ENCODE data around the gene PDE5A.
A peak's percentile ranks its signal among the peaks of the same experiment; 100 is the strongest.

PDE5A gene

DNA sequence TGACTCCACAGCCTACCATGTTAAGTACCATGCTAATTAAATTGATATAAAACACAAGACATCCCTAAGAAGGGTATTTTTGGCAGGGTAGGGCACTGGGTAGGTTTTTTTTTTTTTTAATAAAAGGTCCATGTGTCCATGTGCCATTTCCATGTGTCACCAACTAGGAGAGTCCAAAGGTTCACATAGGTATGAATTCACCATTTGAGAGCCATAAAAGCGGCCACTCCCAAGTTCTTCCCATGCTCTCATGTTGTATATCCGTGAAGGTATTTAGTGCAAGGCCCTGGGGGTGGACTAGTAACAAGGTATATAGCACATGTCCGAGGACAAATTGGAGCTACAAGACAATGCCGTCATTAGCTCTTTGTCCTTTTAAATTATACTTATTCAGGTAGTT, 107.3 kb downstream of the PDE5A start:
- DNase-seq (ENCODE audit: low spot score), result no peak

DNA sequence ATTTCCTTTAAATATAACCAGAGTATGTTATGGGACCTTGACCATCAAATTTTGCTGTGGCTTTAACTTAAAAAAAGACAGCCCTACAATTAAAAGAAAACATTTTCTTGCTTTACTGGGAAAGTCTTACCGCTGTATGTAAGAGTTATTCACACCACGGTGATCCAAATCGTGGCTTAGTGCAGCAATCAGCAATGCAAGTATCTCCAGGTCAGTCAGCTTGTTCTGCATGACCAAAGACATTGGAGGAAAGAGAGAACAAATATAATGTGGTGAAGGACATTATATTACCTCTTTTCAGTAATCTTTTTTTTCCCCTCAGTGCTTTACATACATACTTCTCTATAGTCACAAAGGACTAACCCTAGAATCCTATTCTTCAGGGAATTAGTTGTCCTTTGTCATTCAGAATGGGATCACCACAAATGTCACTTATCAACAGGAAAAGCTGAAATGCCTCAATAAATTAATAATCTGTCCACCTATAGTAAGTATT, 109.6 kb downstream of the PDE5A start:
- DNase-seq (ENCODE audit: low spot score), result no peak

DNA sequence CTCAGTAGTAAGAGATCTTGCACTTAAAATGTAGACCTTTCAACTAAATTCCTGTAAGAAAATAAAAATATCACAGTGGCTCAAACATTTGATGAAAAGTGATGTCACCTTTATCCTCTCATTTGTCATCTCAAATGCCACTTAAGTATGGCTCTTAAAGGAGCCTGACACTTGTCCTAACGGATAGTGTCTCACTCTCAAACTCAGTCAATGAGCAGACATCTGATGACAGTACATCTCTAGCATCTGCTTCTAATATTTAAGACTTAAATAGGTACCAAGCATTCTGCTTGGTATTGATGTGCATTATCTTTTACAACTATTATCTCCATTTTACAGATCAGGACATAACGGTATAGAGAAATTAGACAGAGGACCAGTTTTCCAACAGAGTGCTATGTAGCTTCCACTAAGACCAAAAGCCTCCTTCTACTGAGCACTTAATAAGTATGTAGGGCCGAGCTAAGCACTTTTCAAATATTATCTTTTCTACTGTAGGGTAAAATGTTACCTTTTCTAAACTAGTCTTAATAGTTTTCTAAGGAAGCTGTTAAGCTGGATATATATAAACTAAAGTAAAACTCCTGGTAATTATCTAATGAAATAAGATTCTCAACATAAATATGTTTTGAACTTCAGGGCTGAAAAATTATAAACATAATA, 110.2 kb downstream of the PDE5A start:
- DNase-seq (ENCODE audit: low spot score), result no peak

DNA sequence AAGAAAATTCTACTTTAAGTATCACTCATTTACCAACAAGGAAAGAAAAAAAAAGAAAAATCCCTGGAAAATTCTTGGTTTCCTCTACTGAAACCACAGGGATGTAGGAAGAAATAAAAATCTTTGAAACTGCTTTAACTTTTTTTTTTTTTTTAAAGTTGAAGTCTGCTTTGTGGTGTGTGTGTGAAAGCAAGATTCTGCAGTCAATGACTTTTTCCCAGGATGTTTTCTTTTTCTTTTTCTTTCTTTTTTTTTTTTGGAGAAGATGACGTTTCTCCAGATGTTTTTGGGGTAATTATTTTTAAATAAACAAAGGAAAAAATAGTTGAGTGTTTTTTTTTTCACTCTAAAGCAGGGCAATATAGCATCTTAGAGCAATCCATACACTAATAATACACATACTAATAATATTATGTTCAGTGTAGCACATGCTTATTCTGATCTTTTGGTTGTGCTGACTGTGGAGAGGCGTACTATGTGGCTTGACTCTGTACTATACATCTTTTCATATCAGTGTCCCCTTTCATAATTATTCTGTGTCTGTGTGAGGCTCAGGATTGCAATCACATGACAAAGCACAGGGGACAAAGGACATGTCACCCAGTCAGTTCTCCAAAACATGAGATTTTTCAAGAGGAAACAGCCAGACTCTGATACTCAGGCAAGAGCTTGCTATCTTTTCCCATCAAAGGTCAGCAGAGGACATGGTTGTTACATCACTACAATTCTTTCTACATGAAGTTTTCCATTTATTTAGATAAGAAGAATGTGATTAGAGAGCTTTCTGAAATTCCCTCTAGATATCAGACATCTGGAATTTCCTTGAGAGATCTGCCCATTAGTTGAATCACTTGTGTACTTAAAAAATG, 111.0 kb downstream of the PDE5A start:
- DNase-seq (ENCODE audit: low spot score), result no peak

DNA sequence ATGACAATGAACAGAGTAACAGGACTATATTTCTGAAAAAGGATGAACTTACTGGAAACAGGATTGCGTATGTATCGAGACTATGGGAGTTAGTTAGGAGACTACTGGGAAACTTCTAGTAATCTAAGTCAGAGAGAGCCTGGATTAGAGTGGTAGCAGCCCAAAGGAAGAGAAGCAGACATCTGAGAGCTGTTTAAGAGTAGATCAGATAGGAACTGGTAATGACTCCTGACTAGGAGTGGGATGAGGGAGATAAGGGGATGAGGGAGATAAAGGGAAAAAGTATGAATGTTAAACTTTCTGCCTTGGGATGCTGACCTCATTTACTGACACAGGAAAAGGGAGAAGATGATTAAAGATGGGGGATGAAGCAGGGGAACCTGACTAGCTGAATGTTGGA, 116.2 kb downstream of the PDE5A start:
- no peak for DNase-seq (ENCODE audit: low spot score)

DNA sequence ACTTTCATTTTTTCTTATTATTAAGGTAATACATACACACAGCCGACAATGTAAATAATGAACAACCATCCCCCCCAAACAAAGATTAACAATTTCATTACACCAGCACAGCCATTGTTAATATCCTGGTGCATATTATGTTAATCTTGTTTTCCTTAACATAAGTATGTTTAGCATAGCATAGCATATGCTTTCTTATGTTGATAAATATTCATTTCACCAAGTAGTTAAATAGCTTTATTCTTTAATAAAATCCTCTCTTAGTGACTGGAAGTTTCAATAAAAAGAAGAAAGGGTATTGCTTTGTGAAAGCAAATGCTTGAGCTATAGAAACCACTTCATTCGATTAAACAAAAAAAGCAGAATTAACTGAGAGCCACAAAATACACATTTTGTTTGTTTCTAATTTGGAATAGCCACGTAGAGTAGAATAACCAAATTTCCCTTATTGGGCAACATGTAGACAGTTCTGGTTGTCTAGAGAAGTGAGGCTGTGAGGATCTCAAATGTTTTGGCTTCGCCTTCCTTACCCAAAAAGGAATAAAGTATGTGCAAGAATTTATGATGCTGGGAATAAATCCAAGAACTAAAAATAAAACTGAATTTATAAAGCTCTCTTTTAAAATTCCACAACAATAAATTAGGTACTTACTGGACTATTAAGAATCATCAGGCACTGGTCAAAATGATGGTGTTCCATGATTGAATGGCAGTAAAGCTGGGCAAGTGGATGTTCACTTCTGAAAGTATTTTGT, 118.0 kb downstream of the PDE5A start:
- no peak for DNase-seq (ENCODE audit: low spot score)

DNA sequence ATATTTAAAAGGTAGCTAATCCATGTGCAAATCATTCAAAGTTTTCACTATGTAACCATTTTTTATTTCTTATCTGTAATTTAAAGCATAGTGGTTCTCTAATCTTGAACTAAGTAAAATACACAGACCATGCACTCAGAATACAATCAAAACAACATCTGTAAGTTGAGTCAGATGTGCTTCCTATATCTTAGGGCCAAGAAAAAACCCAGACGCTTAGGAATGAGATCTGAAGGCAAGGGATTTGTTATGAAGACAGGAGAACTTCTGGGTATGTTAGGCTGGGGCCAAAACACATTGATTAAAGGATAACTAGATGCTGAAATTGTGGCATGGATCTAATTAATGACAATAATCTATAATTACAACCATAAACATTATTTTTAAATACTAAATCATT, 120.3 kb downstream of the PDE5A start:
- no peak for DNase-seq (ENCODE audit: low spot score)

DNA sequence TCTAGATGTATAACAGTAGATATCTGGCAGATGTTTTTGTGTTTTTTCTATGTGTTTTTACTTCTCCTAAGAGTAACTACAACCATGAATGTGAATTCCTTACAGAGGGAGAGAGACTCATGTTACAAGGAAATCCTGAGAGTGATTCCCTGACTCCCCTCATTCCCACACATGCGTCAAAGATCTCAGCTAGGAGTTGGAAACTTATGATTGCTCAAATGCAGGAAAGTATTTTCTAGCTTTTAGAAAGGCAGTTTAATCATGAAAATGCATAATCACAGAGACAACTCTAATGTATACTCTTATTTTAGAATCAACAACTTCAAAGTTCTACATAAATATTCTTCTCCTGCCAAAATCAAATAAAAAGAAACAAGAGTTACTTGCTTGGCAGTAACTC, 121.8 kb downstream of the PDE5A start:
- DNase-seq (ENCODE audit: low spot score), result no peak

DNA sequence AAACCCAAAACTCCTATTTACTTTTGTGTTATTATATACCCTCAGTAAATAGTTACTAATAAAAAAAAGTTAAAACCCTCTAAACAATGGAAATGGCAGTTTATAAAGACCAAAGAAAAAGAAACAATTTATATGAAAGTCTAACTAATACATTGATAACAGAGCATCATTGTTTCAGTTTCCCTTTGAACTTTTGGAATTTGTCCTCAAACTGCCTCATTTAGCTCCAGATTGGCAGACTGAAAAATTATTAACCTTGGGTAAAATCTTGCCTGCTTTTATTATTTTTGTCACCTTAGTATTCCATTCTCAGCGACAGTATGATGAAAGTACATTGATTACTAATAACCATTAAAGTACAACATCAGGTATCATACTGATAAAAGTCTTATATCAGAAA, 124.0 kb downstream of the PDE5A start:
- no peak for DNase-seq (ENCODE audit: low spot score)

DNA sequence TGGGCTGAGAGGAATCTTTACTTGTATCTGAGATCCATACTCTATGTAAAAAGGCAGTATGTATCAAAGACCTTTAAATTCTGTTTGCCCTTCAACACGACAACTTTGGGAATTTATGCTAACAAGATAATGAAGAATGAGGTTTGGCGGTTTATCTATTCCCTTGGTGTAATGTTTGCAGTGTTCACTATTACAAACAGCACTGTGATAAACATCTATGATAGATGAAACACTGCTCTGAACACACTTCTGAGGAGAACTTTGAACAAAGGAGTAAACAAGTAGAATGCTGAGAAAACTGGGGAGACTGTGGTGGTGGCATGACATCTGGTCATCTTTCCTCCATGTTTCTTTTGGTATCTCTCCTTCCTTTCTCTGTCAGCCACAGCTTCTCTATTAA, 126.9 kb downstream of the PDE5A start:
- no peak for DNase-seq (ENCODE audit: low spot score)

DNA sequence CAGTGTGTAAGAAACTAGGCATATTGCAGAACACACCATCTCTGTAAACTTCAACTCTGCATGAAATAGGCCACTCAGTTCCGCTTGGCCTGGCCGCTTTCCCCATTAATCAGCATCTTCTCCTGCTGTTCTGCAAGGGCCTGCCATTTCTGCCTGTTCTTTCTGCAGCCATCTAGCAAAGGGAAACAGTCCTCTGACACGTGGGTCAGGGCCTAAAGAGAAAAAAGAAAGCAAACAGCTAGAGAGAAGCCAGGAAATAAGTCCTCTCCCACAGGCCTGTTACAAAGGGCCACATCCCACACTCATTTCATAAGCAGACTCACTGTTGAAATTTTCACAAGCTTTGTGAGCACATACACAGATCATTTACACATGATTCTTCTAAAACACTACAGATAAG, 130.1 kb downstream of the PDE5A start:
- DNase-seq (ENCODE audit: low spot score), result no peak

DNA sequence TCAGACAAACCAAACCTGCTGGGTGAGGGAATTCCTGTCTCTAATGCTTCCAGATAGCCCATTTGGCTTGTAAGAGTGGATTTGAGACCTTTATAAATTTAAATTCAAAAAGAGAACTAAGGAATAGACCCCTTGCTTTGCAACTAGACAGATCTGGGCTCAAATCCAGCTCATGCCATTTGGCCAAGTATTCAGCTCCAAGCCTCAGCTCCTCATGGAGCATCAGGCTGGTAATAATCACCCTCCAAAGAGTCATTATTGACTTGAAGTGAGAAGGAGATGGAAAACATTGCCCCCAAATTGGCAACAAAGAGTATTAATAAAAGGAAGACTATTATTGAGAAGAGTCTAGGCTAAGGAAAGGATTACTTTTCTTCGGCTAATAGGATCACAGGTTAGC, 134.7 kb downstream of the PDE5A start:
- DNase-seq (ENCODE audit: low spot score), result no peak

DNA sequence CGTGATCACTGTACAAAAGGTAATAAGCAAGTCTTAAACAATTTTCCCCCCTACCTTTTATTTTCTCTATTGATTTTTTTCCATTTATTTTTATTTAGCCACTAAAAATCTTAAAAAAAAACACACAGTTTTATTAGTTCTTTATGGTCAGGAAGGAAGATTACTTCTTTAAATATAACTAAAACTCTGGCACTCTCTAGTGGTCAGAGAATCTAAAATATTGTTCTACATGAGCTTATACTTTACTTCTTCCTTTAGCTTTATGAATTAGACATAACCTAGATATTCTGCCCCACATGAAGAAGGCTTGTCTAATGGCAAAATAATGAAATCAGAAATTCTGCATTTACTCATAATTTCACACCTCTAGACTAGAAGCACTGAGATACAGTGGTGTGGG, 135.2 kb downstream of the PDE5A start:
- peak; percentile 39 for DNase-seq (ENCODE audit: low spot score)

DNA sequence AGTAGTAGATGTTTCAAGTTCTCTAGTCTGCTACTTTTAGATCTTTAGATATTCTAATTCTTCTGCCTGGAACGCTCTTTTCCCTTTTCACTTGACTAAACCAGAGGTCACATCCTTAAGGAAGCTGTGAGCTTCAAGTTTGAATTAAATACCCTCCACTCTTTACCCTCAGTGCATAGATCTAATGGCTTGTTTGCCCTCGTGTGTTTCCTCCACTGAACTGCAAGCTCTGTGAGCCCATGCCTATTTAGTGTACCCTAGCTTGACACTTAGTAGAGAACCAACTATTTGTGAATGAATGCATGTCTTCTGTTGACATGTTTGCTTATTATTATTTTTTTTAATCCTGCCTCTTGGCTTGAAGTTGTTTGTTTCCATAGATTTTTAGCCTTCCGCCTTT, 138.3 kb downstream of the PDE5A start:
- peak; percentile 56 for DNase-seq (ENCODE audit: low spot score)

DNA sequence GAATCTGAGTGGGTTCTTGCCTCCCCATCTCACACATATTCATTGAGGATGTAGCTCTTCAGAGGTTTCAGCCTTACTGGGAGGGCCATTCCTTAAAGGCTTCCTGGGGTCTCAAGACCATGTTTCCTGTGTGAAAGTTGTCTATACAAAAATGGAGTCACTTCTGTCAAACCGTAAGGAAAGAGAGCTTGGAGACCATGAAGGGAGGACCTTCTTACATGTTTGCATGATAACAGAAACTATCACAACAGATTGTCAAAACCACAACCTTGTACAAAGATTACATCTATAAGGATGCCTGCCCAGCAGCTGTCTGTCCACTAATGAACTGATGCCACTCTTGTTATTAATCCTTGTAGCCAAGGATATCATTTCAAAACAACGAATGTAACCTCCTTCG, 139.3 kb downstream of the PDE5A start:
- DNase-seq (ENCODE audit: low spot score), result no peak

DNA sequence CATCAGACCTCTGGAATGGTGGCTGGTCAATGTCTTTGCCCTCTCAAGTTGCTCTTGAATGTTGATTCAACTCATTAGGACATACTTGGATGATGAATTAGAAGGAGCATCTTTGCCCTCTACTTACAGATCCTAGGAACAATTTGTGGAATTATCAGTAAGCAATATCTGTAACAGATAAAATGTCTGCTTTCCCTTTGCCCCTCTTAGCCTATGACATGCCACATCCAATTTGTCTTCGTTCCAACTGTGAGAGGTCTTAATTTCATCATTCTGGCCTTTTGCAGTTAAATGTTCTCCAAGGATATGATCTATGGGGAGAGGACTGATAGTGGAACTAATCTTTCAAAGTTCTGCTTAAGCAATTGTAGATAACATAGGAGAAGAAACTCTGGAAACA, 148.3 kb downstream of the PDE5A start:
- DNase-seq (ENCODE audit: low spot score), result no peak

DNA sequence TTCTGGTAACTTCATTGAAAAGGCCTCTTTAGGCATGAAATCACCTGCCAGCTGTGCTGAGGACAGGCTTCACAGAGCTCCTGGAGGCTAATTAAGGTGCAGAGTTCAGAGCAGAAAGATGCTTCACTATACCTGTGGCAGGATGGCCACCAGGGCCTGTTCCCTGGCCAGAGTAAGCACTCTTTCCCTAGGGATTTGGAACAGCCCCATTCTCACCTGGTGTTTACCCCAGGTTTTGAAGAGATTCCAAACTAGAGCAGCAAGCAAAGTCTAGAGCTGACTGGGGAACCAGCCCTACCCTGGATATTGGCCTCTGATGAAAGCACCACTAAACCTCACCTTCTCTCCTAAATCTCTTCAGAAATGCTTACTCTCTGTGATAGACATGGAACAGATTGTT, 148.8 kb downstream of the PDE5A start:
- DNase-seq (ENCODE audit: low spot score), result no peak

DNA sequence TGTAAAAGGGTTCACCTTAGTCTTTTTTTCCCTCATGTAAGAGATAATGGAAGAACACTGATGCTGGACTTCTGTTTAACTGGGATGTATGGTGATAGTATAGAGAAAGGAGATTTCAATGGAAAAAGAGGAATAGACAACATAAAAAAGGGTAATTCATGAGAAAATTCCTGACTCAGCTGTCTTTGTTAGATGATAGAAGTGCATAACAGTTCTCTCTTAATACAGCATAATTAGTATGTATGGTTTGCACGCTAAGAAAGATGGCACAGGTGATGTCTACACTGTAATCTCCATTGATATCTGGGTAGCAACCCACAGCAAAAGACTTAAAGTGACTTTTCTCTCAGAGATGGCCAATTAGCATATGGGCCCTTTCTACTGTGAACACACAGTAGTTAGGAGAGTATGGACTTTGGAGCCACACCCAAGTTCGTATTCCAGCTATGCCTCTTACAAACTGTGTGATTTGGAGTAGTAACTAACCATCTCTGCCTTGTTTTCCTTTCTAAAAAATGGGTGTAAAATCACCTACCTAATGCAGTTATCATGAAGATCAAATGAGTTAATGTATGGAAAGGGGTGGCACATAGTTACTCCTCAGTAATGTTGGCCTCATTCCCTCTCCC, 149.3 kb downstream of the PDE5A start:
- no peak for DNase-seq (ENCODE audit: low spot score)

DNA sequence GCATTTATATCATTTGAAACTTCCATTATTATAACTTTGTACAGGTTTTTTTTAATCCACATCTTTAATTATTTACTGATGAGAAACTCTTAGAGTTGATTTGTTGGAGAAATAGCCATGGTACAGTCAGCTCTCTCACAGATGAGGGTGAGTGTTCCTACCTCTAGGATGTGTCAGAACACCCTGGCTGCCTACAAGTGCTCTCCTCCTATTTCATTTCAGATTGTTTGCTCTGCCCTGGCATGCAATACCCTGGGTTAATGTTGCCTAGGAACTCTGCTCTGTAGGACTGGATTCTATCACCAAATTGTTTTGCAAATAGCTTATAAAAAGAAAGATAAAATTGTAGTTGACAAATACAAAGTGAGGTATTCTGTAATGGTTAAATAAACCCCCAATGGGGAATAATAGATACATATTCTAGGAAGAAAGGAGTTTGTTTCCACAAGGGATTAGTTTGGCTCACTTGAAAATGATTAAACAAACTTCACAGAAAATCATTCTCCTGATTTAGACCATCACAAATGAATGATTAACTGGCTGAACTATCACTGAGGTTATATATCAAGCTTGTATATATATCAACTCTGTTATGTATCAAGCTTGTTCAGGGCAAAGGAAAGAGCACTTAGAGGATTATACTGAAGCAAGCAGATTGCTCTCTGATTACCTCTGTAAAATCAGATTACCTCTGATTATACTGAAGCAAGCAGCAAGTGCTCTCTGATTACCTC, 150.0 kb downstream of the PDE5A start:
- no peak for DNase-seq (ENCODE audit: low spot score)

DNA sequence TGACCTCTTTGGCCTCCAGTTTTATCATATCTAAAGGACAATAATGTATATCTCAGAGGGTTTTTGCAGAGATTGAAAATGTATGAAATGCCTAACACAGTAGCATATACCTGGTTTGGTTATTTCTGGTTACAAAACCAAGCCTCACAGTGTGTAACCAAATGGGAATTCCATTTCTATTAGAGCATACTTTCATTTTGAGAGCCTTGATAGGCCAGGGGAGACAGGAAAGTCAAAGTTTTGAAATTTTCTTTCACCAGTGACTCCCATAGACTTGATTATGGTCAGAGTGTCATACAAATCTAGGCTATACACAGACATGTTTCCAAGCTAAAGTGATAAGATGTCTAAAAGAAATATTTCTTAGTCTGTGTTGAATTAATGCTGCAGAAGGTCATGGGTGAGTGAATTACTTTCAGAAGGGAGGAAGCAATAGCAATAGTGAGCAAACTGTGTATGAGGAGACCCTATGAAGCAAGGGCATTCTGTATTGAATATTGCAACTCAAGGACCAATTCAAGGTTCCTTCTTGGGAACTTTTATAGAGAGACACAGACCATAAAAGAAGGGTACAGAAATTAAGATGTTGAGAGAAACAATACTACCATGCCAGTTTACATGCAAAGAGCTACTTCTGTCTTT, 151.1 kb downstream of the PDE5A start:
- no peak for DNase-seq (ENCODE audit: low spot score)

DNA sequence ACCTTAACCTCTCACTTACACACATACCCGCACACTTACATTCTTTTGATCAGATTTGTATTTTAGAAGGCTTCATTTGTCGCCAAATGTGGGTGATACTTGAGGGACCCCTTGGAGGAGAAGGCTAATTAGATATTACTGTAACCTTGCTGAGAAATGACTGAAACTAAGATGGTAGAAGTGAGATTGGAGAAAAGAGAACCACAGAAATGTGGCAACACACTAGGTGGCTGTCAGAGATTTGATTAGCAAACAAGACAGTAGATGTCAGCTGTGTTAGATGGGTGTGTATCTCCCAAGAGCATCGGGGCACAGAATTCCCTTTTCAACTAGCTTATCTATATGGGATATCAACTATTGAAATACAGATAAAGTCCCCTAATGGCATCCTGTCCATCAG, 157.3 kb downstream of the PDE5A start:
- DNase-seq (ENCODE audit: low spot score), result no peak

Data from NAMALWA (cell line).